Pancreas (tissue), 10 donors: ENCODE data around the gene SRRT. TPM values are rescaled to one million over a fixed set of nuclear protein-coding genes. Genes with fewer than 3 reads are reported as not detected.

Experiments
- ATAC-seq, 4 donors: fragments of 200-7000 bp; cut with Tn5 transposase; one replicate each; pipeline versions ENCODE4 v1.8.0 to v1.9.1; 2020; ENCODE audit warnings: mild to moderate bottlenecking in 4 of 4, moderate library complexity in 4 of 4
- DNase-seq, 6 donors: peaks; one replicate each; pipeline ENCODE4 v3.0.0-alpha.2; 2020
- FAIRE-seq: peaks from 2 replicates; lab custom pipeline; 2012; peaks lifted over from hg19 to GRCh38; lab: Jason Lieb, UNC
- H3K27ac ChIP-seq, 4 donors: fragments of 200-600 bp; sonication (generic); 1 replicate in 3 of 4; 2 replicates in 1 of 4; pipeline versions ENCODE4 v1.5.0 to v1.8.0; 2020
- H3K27me3 ChIP-seq, 4 donors: fragments of 200-600 bp; one replicate each; pipeline ENCODE4 v1.8.0; 2021
- H3K36me3 ChIP-seq, 3 donors: fragments of 200-600 bp; sonication (generic) in 1 of 3; one replicate each; pipeline versions ENCODE4 v1.5.0 to v1.8.0; 2020 to 2021
- H3K4me1 ChIP-seq, 3 donors: fragments of 200-600 bp; one replicate each; pipeline ENCODE4 v1.8.0; 2021
- H3K4me3 ChIP-seq, 4 donors: fragments of 200-600 bp; sonication (generic) in 2 of 4; one replicate each; pipeline versions ENCODE4 v1.5.0 to v1.8.0; 2020 to 2021
- H3K9me3 ChIP-seq, 4 donors: fragments of 200-600 bp; one replicate each; pipeline ENCODE4 v1.8.0; 2021
- WGBS, 2 donors: extraction: QIAGEN DNeasy Blood & Tissue Kit; methylation state at CpG; one replicate each; pipeline ENCODE4 v1.1.7; 2013; 5-methylcytosine and 5-hydroxymethylcytosine counted together
- intact Hi-C, 3 donors: fragments of 100-400 bp; cut with DNase I; formaldehyde crosslinking; loops; one replicate each; pipeline versions ENCODE4 v1.11.1 to v1.14.2; 2022
- polyA plus RNA-seq, 2 donors: library from polyadenylated mRNA; stranded (reverse); fragments of 200-250 nt; gene quantifications; one replicate each; pipeline ENCODE4 v1.2.3, GENCODE V29; 2013
- total RNA-seq, 6 donors: library from RNA; stranded (reverse); fragmentation: NEBNext Ultra II Directional in 4 of 6; extraction: Animal tissue kit (Norgen Biotek cat#: 25700) in 4 of 6; gene quantifications; one replicate each; pipeline versions ENCODE4 v1.2.1 to v1.2.4, GENCODE V29; 2021 to 2023
- TF ChIP-seq, protein P1 (sequence below), 4 donors: fragments of 200-600 bp; sonication (generic) in 3 of 4; IDR thresholded peaks; one replicate each; pipeline versions ENCODE4 v1.5.0 to v1.8.0; 2021; ENCODE audit warnings: antibody characterized with exemption in 4 of 4
- donor health status: healthy with polysubstance abuse.
- donor health status: DM: no; HTN: no; CAD: no; lungs with moderate emphysema.
- donor health status: DM: no; HTN: no; CAD: no.
- donor health status: control.
- donor health status: control.
- donor health status: Bipolar disorder and iron deficiency.
- donor health status: DM: yes; HTN: yes; CAD: no.
- donor health status: DM: no; HTN: no; CAD: no.
- donor health status: DM: no; HTN: no; CAD: no.
- donor health status: DM: yes; HTN: yes; CAD: no.

The SRRT gene
- total and polyA plus RNA-seq, 8 donors = 39.2 to 179 (median 60.3) TPM

GRCh38 chr7:100839361-100839760, 35.5 kb upstream of the SRRT start:
- ATAC-seq = no peak
- Histone ChIP-seq H3K9me3 (no peaks in the 10 kb centered on the region), H3K27me3 (no peaks in the 10 kb centered on the region), H3K36me3 (no peaks in the 10 kb centered on the region), H3K27ac (no peak overlapping the region), H3K4me1 (peaks cover 0 to 4% (median 0%) of the 10 kb centered on the region in 3 donors), H3K4me3 (no peak overlapping the region)
- WGBS, 2 donors = 92 to 95% methylated on average over 18 of the region's 18 CpGs
- FAIRE-seq = no peak
- DNase-seq = peak in 1 of 6 donors; percentile 61
- intact Hi-C loops = no loop called here
- TF ChIP-seq, protein P1, sequence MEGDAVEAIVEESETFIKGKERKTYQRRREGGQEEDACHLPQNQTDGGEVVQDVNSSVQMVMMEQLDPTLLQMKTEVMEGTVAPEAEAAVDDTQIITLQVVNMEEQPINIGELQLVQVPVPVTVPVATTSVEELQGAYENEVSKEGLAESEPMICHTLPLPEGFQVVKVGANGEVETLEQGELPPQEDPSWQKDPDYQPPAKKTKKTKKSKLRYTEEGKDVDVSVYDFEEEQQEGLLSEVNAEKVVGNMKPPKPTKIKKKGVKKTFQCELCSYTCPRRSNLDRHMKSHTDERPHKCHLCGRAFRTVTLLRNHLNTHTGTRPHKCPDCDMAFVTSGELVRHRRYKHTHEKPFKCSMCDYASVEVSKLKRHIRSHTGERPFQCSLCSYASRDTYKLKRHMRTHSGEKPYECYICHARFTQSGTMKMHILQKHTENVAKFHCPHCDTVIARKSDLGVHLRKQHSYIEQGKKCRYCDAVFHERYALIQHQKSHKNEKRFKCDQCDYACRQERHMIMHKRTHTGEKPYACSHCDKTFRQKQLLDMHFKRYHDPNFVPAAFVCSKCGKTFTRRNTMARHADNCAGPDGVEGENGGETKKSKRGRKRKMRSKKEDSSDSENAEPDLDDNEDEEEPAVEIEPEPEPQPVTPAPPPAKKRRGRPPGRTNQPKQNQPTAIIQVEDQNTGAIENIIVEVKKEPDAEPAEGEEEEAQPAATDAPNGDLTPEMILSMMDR (IDR thresholded peaks at IDR 0.05) = no peak

DNA sequence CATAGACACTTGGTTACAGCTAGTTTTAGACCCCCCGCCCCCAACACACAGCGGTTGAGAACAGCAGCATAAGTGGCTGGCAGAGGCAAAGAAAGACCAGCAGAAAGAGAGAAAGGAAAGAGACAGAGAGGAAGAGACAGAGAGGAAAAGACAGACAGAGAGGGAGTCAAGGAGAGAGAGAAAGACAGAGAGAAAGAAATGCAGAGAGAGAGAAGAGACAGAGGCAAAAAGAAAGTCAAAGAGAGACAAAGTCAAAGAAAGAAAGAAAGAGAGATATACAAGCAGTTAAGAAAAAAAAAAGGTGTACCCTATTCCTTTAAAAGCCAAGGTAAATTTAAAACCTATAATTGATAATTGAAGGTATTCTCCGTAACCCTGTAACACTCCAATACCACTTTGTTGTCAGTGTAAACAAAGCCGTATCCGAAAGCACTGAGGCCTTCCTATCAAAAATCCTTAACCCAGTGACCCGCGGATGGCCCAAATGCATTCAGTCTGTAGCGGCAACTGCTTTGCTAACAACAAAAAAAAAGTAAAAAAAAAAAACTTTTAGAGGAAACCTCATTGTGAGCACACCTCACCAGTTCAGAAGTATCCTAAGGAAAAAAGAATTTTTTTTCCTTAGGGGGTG, 34.3 kb upstream of the SRRT start:
- Histone ChIP-seq H3K27ac (no peak overlapping the region), H3K27me3 (no peaks in the 10 kb centered on the region), H3K36me3 (no peaks in the 10 kb centered on the region), H3K4me3 (no peak overlapping the region), H3K4me1 (peaks cover 0 to 4% (median 0%) of the 10 kb centered on the region in 3 donors), H3K9me3 (no peaks in the 10 kb centered on the region)
- ATAC-seq (no peak), FAIRE-seq (no peak), DNase-seq (no peak)
- TF ChIP-seq, protein P1 (IDR thresholded peaks at IDR 0.05) = no peak
- WGBS, 2 donors = 51 to 52% methylated on average over 8 of the region's 8 CpGs
- intact Hi-C loops = no loop called here

- WGBS, 2 donors = 96 to 99% methylated on average over 4 of the region's 4 CpGs
- intact Hi-C loops = no loop called here
- ATAC-seq (no peak), DNase-seq (peak in 1 of 6 donors; percentile 7), FAIRE-seq (no peak)
- H3K9me3 ChIP-seq = no peaks in the 10 kb centered on the region
- no peaks in the 10 kb centered on the region for H3K36me3 ChIP-seq
- H3K27ac ChIP-seq = no peak overlapping the region
- peaks cover 0 to 4% (median 0%) of the 10 kb centered on the region in 3 donors for H3K4me1 ChIP-seq
- no peak overlapping the region for H3K4me3 ChIP-seq
- TF ChIP-seq, protein P1 (IDR thresholded peaks at IDR 0.05) = no peak
- H3K27me3 ChIP-seq = no peaks in the 10 kb centered on the region
Observed at GRCh38 chr7:100847360-100847759, 27.5 kb upstream of the SRRT start.

DNA sequence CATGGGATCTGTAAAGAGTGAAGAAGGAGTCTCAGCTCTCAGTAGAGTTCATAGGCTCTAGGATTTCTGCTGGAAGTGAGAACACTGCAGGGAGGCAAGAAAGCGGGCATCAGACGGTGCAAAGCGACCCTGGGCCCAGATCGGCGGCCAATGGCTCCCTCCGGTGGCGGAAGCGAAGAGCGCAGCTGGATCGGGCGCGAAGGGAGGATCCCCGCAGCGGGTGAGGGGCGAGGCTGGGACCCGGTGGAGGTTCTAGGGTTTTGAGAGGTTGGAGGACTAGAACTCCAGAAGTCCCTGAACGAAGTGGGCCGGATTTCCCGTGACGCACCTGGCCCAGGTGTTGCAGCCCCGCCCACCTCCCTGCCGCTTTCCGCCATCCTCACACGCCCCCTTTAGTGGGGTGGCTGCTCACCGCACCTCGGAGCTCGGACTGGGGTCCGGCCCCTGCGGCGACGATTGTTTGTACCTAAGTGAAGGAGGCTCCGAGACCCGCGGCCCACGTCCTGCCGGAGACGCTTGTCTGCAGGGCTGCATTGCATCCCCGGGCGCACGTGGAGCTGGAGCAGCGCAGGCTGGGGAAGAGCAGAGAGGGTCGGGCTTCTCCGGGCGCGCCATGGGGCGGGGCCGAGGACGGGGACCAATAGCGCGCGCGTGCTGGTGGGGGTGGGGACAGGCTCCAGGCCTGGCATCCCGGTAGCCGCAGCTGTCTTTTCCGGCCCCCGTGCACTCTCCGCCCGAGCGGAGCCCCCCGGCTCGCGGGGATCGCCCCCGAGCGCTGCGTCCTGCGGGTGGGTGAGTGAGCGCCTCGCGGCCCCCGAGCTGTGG, 22.6 kb upstream of the SRRT start, which contains the start of gene SLC12A9:
Gene SLC12A9 (plus strand): TSS at position 666 of the 825 bp plus-strand sequence. CDS start 1,485 bp downstream, outside the sequence.
- TF ChIP-seq, protein P1 (IDR thresholded peaks at IDR 0.05) = peak; percentile 55 to 86 (median 80)
- intact Hi-C loops = loop anchor here in 1 of 3 donors (5.0 to 10.0 kb wide), 2 partner anchors 55 to 147 kb away; partner anchors contain the start of gene POP7

More for the DNA sequence above, 22.6 kb upstream of the SRRT start, which contains the start of gene SLC12A9:
- WGBS, 2 donors = 0 to 1% methylated on average over 55 to 71 of the region's 71 CpGs
- FAIRE-seq (no peak), DNase-seq (peak; percentile 85 to 95 (median 88)), ATAC-seq (peak; percentile 98 to 100 (median 100))
- Histone ChIP-seq H3K36me3 (no peaks in the 10 kb centered on the region), H3K27me3 (no peaks in the 10 kb centered on the region), H3K4me3 (peak within 1 kb of the TSS; percentile 34 to 67 (median 57)), H3K27ac (peak within 1 kb of the TSS in 3 of 4 donors; percentile 10 to 31 (median 13)), H3K9me3 (no peaks in the 10 kb centered on the region), H3K4me1 (peaks cover 0 to 9% (median 0%) of the 10 kb centered on the region in 3 donors)
